GM06990 (cell line): Measurements from ENCODE around the gene BCL6.

ENCODE experiments used
- DNase-seq: peaks from one replicate; pipeline ENCODE4 v3.0.0-alpha.2; 2011; ENCODE audit not compliant: insufficient read length; ENCODE audit errors: extremely low read depth
- H3K27me3 ChIP-seq: replicated peaks from 2 replicates; pipeline ENCODE4 v1.6.0; 2011; ENCODE audit warnings: low read length; ENCODE audit not compliant: control insufficient read depth, insufficient read depth
- H3K36me3 ChIP-seq: 2 replicates; pipeline ENCODE4 v1.5.1; 2011; ENCODE audit warnings: low read length; ENCODE audit not compliant: control insufficient read depth, insufficient read depth
- H3K4me3 ChIP-seq: replicated peaks from 2 replicates; pipeline ENCODE4 v1.5.1; 2011; ENCODE audit warnings: low read depth, mild to moderate bottlenecking, control low read depth, low read length
- CTCF ChIP-seq: IDR thresholded peaks from 2 replicates; pipeline ENCODE4 v1.5.1; 2011; ENCODE audit warnings: low read length, control low read depth, mild to moderate bottlenecking, inconsistent platforms; ENCODE audit not compliant: insufficient read depth, poor library complexity, severe bottlenecking

BCL6 gene

GRCh38 chr3:187709155-187709554, 36.1 kb downstream of the BCL6 start:
- no peaks in the 10 kb centered on the region; the same call in 1 of the 2 replicates for H3K27me3 ChIP-seq
- no peak overlapping the region for H3K4me3 ChIP-seq
- TF ChIP-seq CTCF = no peak
- no peak for DNase-seq
- H3K36me3 ChIP-seq = no peaks in the 10 kb centered on the region

GRCh38 chr3:187708696-187709095, 36.6 kb downstream of the BCL6 start:
- H3K36me3 ChIP-seq = no peaks in the 10 kb centered on the region
- DNase-seq = no peak
- no peak for TF ChIP-seq CTCF
- no peak overlapping the region for H3K4me3 ChIP-seq
- H3K27me3 ChIP-seq = no peaks in the 10 kb centered on the region; the same call in 1 of the 2 replicates

- DNase-seq = no peak
- no peak overlapping the region for H3K4me3 ChIP-seq
- TF ChIP-seq CTCF = no peak
- no peaks in the 10 kb centered on the region; the same call in 1 of the 2 replicates for H3K27me3 ChIP-seq
- no peaks in the 10 kb centered on the region for H3K36me3 ChIP-seq
Measured at GRCh38 chr3:187706971-187707370, 38.3 kb downstream of the BCL6 start.

GRCh38 chr3:187705164-187705563, 40.1 kb downstream of the BCL6 start:
- no peak for DNase-seq
- Histone ChIP-seq H3K27me3 (no peaks in the 10 kb centered on the region; the same call in 1 of the 2 replicates), H3K36me3 (no peaks in the 10 kb centered on the region), H3K4me3 (no peak overlapping the region)
- no peak for TF ChIP-seq CTCF

- Histone ChIP-seq H3K36me3 (no peaks in the 10 kb centered on the region), H3K27me3 (no peaks in the 10 kb centered on the region; the same call in 1 of the 2 replicates), H3K4me3 (no peak within 1 kb of the TSS)
- no peak for DNase-seq
- TF ChIP-seq CTCF = no peak
Measured at GRCh38 chr3:187702507-187703033, 42.7 kb downstream of the BCL6 start, which contains the start of gene RTP2. Gene RTP2, minus strand, starts transcription at chr3:187702557. Its CDS starts 429 bp downstream, at chr3:187702128.

GRCh38 chr3:187700249-187700648, 45.0 kb downstream of the BCL6 start:
- H3K4me3 ChIP-seq = no peak overlapping the region
- no peak for TF ChIP-seq CTCF
- H3K36me3 ChIP-seq = no peaks in the 10 kb centered on the region
- DNase-seq = no peak
- no peaks in the 10 kb centered on the region for H3K27me3 ChIP-seq
